Measurements from ENCODE around the gene CXorf58. TPM values are rescaled to one million over a fixed set of nuclear protein-coding genes. Genes with fewer than 3 reads are reported as not detected.
"Not testable (repeated sequence)": the region's sequence is repeated elsewhere in the genome, so short reads cannot be mapped to it uniquely, and the experiment has no call there.

The CXorf58 gene
- total RNA-seq, 1 donor from 2014 or later, result not detected

DNA sequence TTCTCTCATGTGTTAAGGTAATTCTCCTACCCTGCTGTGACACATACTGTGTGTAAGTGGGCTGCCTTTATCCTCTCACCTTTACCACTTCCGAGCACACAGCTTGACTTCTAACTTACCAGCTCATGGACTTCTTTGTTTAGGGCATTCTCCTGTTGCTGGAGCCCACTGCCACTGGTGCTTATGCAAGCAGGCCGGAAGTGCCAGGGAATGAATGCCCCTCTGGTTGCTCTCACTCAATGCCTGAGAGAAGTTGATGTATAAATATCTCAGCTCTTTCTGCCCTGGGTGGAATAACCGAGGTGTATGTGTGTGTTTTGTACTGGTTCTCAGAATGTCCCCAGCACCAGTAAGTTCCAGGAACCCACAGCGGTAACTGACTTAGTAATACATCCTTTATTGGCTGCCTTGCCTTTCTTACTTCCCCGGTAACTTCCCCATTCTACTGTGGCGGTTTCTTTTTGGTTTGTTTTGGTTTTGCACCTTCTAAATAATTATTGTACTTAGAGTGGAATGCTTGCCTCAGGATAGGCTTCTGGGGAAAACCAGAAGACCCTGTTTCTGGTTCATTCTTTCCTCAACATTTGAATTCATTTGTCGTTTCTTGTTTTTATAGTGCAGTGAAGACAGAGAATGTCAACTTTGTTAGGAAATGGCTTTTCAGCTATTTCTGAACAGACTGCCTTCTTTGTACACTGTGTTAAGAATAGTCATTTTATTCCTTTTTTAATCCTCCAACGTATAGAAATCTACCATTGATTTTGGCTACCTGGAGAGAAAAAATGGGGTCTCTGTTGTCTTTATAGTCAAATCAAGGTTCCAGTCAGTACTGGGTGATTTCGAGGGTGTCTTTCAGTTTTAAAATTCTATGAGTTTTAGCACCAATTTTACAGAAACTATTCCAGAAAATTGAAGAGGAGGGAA lies 45.4 kb downstream of the CXorf58 start:
- peak in 1 of 2 donors; percentile 11 for DNase-seq (ENCODE audit: low read depth in 2 of 2)

- DNase-seq (ENCODE audit: low read depth in 2 of 2), result no peak
Measured at GRCh38 chrX:23953908-23954269, 46.1 kb downstream of the CXorf58 start.

- DNase-seq (ENCODE audit: low read depth in 2 of 2), result no peak
Measured at GRCh38 chrX:23954396-23954795, 46.6 kb downstream of the CXorf58 start.

DNA sequence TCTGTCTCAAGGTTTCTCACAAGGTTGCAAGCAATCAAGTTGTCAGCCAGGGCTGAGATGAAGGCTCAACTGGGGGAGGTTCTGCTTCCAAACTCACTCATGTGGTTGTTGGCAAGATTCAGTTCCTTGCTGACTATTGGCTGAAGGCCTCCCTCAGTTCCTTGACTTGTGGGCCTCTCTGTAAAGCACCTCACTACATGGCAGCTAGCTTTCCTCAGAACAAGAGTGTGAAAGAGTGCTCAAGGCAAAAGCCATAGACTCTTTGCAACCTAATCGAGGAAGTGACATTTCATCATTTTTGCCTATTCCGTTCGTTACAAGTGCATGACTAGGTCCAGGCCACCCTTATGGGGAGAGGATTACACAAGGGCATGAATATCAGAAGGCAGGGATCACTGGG lies 52.0 kb downstream of the CXorf58 start:
- no peak for DNase-seq (ENCODE audit: low read depth in 2 of 2)

- no peak for DNase-seq (ENCODE audit: low read depth in 2 of 2)
Measured at GRCh38 chrX:23964191-23964590, 56.4 kb downstream of the CXorf58 start.

GRCh38 chrX:23965630-23966029 lies 57.8 kb downstream of the CXorf58 start:
- not testable (repeated sequence) for DNase-seq (ENCODE audit: low read depth in 2 of 2)

DNA sequence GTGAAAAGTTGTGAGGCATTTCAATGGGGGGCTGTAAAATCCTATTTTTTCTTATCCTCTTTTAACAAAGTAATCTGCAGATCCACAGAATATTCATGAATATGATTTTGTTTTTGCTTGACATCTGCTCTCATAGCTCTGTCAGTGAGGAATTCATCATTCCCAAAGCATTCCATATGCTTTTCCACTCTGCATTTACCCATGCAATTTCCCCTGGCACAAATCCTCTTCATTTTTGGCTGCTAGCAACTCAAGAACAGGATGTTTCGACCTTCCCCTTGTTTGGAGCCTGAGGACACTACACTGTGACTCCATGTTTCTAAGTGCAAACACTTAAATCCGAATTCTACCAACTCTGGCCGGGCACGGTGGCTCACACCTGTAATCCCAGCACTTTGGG lies 70.7 kb downstream of the CXorf58 start:
- DNase-seq (ENCODE audit: low read depth in 2 of 2), result no peak

- DNase-seq (ENCODE audit: low read depth in 2 of 2), result no peak
Measured at GRCh38 chrX:23980011-23980441, 72.2 kb downstream of the CXorf58 start.

GRCh38 chrX:23981222-23981621 lies 73.4 kb downstream of the CXorf58 start:
- DNase-seq (ENCODE audit: low read depth in 2 of 2), result no peak

- no peak for DNase-seq (ENCODE audit: low read depth in 2 of 2)
Measured at GRCh38 chrX:23981711-23982110, 73.9 kb downstream of the CXorf58 start.

- DNase-seq (ENCODE audit: low read depth in 2 of 2), result no peak
Measured at GRCh38 chrX:23982891-23983290, 75.1 kb downstream of the CXorf58 start.

Other genes starting within 250 kb of the CXorf58 start
- 203 and 204 TPM in 2 replicates for gene PRDX4, start 240.5 kb upstream of the CXorf58 start, total RNA-seq
- 54.6 and 61.0 TPM in 2 replicates for gene ACOT9, start 164.7 kb upstream of the CXorf58 start, total RNA-seq
- gene SAT1, start 124.8 kb upstream of the CXorf58 start, total RNA-seq, result 85.7 and 147 TPM in 2 replicates
- 4.4 and 4.6 TPM in 2 replicates for gene APOO, start 68 bp upstream of the CXorf58 start, total RNA-seq
- gene KLHL15, start 119.2 kb downstream of the CXorf58 start, total RNA-seq, result 5.0 and 7.1 TPM in 2 replicates
- 155 and 228 TPM in 2 replicates for gene EIF2S3, start 146.9 kb downstream of the CXorf58 start, total RNA-seq
- 31.5 and 39.0 TPM in 2 replicates for gene ZFX, start 241.7 kb downstream of the CXorf58 start, total RNA-seq